Neutrophil (primary cell): ENCODE results near the gene TACC2.

Experiments used
- H3K27ac ChIP-seq: fragments of 200-600 bp; sonication (generic); 2 replicates; pipeline ENCODE4 v1.5.1; 2016; ENCODE audit warnings: mild to moderate bottlenecking, moderate library complexity
- H3K27me3 ChIP-seq: fragments of 200-600 bp; sonication (generic); 2 replicates; pipeline ENCODE4 v1.6.0; 2016; ENCODE audit warnings: mild to moderate bottlenecking
- H3K36me3 ChIP-seq: fragments of 200-600 bp; sonication (generic); 2 replicates; pipeline ENCODE4 v1.5.1; 2017
- H3K4me1 ChIP-seq, 2 experiments: fragments of 200-600 bp in 1 of 2; sonication (generic) in 1 of 2; 1 replicate in 1 of 2; 2 replicates in 1 of 2; pipeline versions ENCODE4 v1.5.1 to v1.6.1; 2013 to 2016; ENCODE audit warnings: low read depth in 1 of 2, low read length in 1 of 2, mild to moderate bottlenecking in 1 of 2, moderate library complexity in 1 of 2; ENCODE audit not compliant: control insufficient read depth in 1 of 2, insufficient read depth in 1 of 2
- H3K4me3 ChIP-seq, 2 experiments: fragments of 200-600 bp in 1 of 2; sonication (generic) in 1 of 2; 1 replicate in 1 of 2; 2 replicates in 1 of 2; pipeline ENCODE4 v1.5.1; 2013 to 2016; ENCODE audit warnings: low read depth in 1 of 2, low read length in 1 of 2, mild to moderate bottlenecking in 1 of 2, moderate library complexity in 1 of 2
- H3K9me3 ChIP-seq: fragments of 200-600 bp; sonication (generic); 2 replicates; pipeline ENCODE4 v1.5.1; 2016
- CTCF ChIP-seq: fragments of 200-600 bp; sonication (generic); IDR thresholded peaks from 2 replicates; pipeline ENCODE4 v1.5.1; 2016; ENCODE audit warnings: antibody characterized with exemption

TACC2 gene

GRCh38 chr10:122293156-122293960 lies 304.4 kb downstream of the TACC2 start:
- no peak overlapping the region for H3K27ac ChIP-seq
- no peaks in the 10 kb centered on the region for H3K27me3 ChIP-seq
- no peaks in the 10 kb centered on the region for H3K9me3 ChIP-seq
- H3K4me1 ChIP-seq, result no peaks in the 10 kb centered on the region
- H3K36me3 ChIP-seq, result no peaks in the 10 kb centered on the region
- no peak for TF ChIP-seq CTCF
- no peak overlapping the region for H3K4me3 ChIP-seq

- H3K4me1 ChIP-seq, result no peaks in the 10 kb centered on the region
- H3K36me3 ChIP-seq, result no peaks in the 10 kb centered on the region
- no peak for TF ChIP-seq CTCF
- no peaks in the 10 kb centered on the region for H3K9me3 ChIP-seq
- H3K27ac ChIP-seq, result no peak overlapping the region
- no peaks in the 10 kb centered on the region for H3K27me3 ChIP-seq
- H3K4me3 ChIP-seq, result no peak overlapping the region
These were observed 305.0 kb downstream of the TACC2 start for GRCh38 chr10:122293961-122294380.

- H3K27me3 ChIP-seq, result no peaks in the 10 kb centered on the region
- H3K27ac ChIP-seq, result no peak overlapping the region
- no peaks in the 10 kb centered on the region for H3K4me1 ChIP-seq
- H3K36me3 ChIP-seq, result no peaks in the 10 kb centered on the region
- no peaks in the 10 kb centered on the region for H3K9me3 ChIP-seq
- no peak overlapping the region for H3K4me3 ChIP-seq
- no peak for TF ChIP-seq CTCF
These were observed 305.8 kb downstream of the TACC2 start for GRCh38 chr10:122294511-122295450.

- Histone ChIP-seq H3K4me1 (no peaks in the 10 kb centered on the region), H3K27ac (no peak overlapping the region), H3K9me3 (no peaks in the 10 kb centered on the region), H3K4me3 (no peak overlapping the region), H3K36me3 (no peaks in the 10 kb centered on the region), H3K27me3 (no peaks in the 10 kb centered on the region)
- no peak for TF ChIP-seq CTCF
These were observed 306.5 kb downstream of the TACC2 start for GRCh38 chr10:122295451-122295809.

GRCh38 chr10:122296363-122297120 lies 307.6 kb downstream of the TACC2 start:
- no peaks in the 10 kb centered on the region for H3K36me3 ChIP-seq
- TF ChIP-seq CTCF, result no peak
- H3K4me1 ChIP-seq, result no peaks in the 10 kb centered on the region
- no peak overlapping the region for H3K27ac ChIP-seq
- H3K4me3 ChIP-seq, result no peak overlapping the region
- no peaks in the 10 kb centered on the region for H3K27me3 ChIP-seq
- H3K9me3 ChIP-seq, result no peaks in the 10 kb centered on the region
